NCI-H1092 (cell line): Measurements from ENCODE around the gene LARP1.
"Not testable (repeated sequence)": the region's sequence is repeated elsewhere in the genome, so short reads cannot be mapped to it uniquely, and the experiment has no call there.

Experiments
- DNase-seq: peaks from one replicate; lab custom pipeline; 2025; lab: John Stamatoyannopoulos, UW

The LARP1 gene

GRCh38 chr5:154755361-154756008 is at the start of gene LARP1:
Gene LARP1, plus strand, starts transcription at chr5:154755377. Its CDS starts 381 bp downstream, at chr5:154755758.
- no peak for DNase-seq

DNA sequence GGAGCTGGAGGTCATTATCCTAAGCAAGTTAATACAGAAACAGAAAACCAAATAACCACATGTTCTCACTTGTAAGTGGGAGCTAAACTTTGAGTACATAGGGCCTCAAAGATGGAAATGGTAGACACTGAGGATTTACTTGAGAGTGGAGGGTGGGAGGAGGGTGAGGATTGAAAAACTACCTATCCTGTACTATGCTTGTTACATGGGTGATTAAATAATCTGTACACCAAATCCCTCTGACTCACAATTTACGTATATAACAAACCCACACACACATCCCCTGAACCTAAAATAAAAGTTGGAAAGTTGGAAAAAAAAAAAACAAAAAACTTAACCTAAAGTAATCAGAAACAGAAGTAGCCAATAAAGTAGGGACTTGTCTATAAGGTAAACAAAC is 48.8 kb upstream of the LARP1 start:
- DNase-seq, result no peak

DNA sequence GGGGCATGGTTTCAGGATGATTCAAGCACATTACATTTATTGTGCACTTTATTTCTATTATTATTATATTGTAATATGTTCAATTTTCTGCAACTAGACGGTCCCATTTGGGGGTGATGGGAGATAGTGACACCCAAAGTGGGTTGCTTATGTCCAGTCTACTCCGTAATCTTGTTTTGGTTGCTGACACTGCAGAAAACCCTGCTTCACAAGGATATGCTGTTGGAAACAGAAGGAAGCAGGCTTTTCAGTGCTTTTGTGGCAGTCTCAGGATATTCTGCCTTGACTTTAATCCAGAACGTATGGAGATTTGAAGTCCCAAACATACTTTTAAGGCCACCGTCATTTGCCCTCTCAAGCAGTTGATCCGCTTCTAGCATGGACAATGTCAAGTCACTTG is 47.5 kb upstream of the LARP1 start:
- no peak for DNase-seq

DNA sequence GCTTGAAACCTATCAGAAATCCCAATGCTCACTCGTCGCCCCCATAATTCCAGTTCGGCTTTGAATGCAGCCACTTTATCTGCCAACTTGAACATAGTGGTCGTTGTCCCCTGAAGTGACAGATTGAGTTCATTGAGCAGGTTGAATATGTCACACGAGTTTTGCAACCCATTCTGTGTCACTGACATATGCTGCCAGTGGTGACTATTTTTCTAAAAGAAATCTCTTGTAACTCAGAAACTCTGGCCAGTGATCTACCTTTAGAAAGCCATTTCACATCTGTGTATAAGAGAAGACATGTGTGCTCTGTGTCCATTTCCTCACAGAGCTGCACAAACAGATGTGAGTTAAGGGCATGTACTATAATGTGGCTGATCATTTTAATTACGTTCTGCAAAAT is 47.0 kb upstream of the LARP1 start:
- no peak for DNase-seq

- DNase-seq, result no peak
Measured at GRCh38 chr5:154708846-154709245, 46.3 kb upstream of the LARP1 start.

- no peak for DNase-seq
Measured at GRCh38 chr5:154709368-154710305, 45.5 kb upstream of the LARP1 start.

- peak; percentile 4 for DNase-seq
Measured at GRCh38 chr5:154712518-154713437, 42.4 kb upstream of the LARP1 start.

- no peak for DNase-seq
Measured at GRCh38 chr5:154713615-154714125, 41.5 kb upstream of the LARP1 start.

DNA sequence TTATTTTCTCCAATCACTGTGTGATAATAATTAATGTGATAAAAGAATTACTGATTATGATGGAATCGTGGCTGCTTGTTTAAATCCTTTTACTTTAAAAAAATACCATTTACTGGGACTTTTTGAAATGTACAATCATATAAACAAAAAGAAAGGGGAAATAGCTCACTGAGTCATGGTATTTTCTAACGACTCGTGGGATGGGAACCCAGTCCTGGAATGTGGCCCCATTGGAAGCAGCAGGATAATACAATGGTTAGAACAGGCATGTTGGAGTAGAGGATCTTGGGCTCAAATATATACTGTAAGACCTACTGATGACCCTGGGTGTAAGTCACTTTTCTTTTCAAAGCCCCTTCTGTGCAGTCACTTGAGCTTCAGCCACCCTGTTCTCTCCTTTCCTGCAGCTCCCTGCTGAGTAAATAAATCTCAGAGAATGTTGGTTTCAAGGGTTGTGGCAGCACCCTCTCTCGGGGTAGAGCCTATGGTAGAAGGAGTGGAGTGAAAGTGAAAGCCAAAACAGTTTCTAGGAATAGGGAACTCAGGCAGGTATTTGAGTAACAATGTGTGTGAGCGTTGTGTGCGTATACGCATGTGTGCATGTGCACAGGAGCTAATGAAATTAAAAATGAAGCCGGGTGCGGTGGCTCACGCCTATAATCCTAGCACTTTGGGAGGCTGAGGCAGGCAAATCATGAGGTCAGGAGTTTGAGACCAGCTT is 40.8 kb upstream of the LARP1 start:
- no peak for DNase-seq

DNA sequence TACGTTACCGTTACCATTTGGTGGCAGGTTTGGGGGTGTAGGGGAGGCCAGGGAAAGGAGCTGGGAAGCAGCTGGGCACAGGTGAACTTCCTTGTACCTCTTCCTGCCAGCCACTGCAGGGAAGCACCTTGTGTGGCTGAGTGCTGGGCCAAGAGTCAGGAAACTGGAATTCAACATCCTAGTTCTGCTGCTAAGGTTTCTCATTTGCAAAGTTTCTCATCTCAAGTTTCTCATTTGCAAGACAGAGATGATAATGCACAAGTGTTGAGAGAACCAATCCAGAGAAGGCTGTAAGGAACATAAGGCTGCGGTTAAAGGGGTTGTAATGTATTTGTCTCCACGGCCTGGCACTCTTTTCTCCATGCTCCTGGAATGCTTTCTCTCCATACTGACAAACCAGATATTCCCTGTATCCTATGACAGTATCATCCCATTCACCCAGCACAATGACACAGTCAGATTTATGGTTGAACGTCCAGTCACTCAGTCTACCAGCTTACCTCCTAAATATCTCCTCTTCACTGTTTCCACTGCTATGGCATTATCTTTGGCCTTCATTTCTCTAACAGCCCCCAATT is 33.6 kb upstream of the LARP1 start:
- no peak for DNase-seq

GRCh38 chr5:154722097-154722496 is 33.1 kb upstream of the LARP1 start:
- no peak for DNase-seq

- no peak for DNase-seq
Measured at GRCh38 chr5:154722936-154723335, 32.2 kb upstream of the LARP1 start.

GRCh38 chr5:154723740-154724505 is 31.3 kb upstream of the LARP1 start:
- DNase-seq, result no peak

DNA sequence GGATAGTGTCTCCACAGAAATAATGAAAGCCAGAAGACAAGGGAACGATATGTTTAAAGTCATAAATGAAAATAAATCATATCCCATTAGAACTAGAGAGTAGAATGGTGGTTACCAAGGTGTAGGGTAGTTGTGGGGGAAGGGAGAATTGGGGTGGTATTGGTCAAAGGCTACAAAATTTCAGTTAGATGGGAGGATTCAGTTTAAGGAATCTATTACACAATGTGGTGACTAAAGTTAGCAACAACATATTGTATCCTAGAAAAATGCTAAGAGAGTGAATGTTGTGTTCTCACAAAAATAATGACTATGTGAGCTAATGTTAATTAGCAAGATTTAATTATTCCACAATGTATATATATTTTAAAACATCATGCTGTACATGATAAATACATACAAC is 27.8 kb upstream of the LARP1 start:
- no peak for DNase-seq

DNA sequence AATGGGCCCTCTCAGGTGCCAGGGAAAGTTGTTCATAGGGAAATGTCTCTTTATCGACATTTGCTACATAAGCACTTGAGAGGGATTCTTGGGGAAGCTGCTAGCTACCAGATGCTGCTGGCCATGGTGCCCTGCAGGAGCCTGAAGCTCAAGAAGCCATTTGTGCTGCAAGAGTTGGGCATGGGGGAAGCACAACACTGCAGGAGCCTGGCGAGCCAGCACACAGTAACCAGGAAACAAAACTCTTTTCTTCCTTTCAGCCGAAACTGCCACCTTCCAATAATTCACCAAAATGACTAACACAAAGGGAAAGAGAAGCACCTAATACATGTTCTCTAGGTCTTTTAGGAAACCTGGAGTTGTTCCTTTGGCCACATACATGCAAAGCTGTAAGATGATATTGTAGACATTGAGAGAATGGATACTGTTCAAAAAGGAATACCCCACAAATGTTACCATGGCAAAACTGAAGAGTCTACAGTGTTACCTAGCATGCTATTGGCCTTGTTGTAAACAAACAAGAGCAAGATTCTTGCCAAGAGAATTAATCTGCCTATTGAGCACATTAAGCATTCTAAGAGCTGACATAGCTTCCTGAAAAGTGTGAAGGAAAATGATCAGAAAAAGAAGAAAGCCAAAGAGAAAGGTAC is 26.1 kb upstream of the LARP1 start:
- DNase-seq, result no peak

DNA sequence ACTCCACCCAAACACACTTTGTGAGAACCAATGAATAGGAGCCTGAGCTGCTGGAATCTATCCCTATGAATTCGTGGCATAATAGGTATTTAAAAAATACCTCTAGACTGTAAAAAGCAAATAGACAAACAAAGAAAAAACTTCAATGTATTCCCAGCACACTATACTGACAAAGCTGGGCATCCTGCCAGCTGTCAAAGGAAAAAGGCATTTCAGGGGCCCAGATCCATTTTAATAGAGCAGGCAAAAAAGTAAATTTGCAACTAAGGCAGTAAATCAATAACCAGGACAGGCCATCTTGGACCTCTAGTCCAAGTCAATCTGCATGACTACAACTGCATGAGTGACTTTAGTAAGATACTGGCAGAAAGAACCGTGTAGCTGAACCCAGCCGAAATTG is 25.6 kb upstream of the LARP1 start:
- no peak for DNase-seq

GRCh38 chr5:154730761-154731160 is 24.4 kb upstream of the LARP1 start:
- DNase-seq, result not testable (repeated sequence)

DNA sequence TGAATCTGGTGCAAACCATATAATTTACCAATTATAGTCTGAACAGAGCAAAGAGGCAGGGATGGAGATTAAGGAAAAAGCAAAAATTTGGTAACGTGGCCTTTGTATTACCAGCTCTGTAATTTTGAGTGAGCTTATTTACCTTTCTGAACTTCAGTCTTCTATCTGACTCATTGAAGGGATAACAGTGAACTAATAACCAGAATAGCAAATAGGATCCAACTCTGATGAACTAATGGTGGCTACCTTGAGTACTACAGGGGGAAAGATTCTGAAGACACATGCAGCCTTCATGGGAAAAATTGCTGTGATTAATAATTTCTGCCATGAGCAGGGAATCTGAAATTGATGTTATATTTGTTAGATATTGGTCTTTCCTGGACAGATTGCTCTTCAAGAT is 23.0 kb upstream of the LARP1 start:
- no peak for DNase-seq

DNA sequence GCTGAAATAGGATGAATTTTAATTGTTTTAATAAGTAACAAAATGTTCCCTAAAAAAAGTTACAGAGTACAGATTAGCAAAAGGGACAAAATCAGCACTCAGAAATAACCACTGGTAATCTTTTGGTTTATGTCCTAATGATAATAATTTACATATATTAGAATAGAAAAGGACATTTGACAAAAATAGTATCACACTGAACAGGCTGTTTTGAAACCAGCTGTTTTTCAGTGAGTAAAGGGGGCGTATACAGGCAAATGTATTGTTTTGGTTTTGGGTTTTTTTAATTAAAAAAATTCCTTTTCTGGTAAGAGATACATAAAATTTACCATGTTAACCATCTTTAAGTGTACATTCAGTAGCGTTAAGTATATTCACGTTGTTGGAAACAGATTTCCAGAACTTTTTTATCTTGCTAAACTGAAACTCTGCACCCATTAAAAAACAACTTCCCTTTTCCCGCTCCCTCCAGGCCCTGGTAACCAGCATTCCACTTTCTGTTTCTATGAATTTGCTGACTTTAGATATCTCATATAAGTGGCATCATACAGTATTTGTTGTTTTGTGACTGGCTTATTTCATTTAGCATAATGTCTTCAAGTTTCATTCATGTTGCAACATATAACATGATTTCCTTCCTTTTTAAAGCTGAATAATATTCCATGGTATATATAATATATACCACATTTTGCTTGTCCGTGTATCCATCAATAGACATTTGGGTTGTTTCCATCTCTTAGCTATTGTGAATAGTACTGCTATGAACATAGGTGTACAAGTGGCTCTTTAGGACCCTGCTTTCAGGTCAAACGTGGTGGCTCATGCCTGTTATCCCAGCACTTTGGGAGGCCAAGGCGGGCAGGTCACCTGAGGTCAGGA is 20.6 kb upstream of the LARP1 start:
- DNase-seq, result no peak
